Measurements from ENCODE around the gene GPC6.

GPC6 gene

DNA sequence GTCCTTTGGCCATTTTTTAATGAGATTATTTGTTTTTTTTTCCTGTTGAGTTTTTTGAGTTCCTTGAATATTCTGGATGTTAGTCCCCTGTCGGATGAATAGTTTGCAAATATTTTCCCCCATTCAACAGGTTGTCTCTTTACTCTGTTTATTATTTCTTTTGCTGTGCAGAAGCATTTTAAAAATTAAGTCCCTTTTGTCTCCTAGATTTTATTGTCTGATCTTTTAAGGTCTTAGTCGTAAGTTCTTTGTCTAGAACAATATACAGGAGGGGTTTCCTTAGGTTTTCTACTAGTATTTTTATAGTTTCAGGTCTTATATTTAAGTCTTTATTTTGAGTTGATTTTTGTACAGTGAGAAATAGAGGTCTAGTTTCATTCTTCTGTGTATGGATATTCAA lies 284.4 kb downstream of the GPC6 start:
- Histone ChIP-seq H3K36me3 (ENCODE audit: insufficient read depth, low read length) (no peaks in the 10 kb centered on the region), H4K20me1 (ENCODE audit: insufficient read depth, low read length) (no peaks in the 10 kb centered on the region), H3K79me2 (ENCODE audit: insufficient read depth, low read length) (no peaks in the 10 kb centered on the region), H3K27me3 (ENCODE audit: insufficient read depth, low read length) (no peaks in the 10 kb centered on the region), H3K4me3 (ENCODE audit: low read depth, low read length, poor library complexity, severe bottlenecking) (no peak overlapping the region), H3K9me3 (ENCODE audit: low read length) (peaks cover 3% of the 10 kb centered on the region; the same call in 1 of the 2 replicates), H3F3A (ENCODE audit: insufficient read depth, low read length) (no peaks in the 10 kb centered on the region), H3K4me2 (ENCODE audit: low read length) (no peak overlapping the region), H3K4me1 (ENCODE audit: insufficient read depth, low read length, severe bottlenecking) (no peaks in the 10 kb centered on the region), H3K27ac (ENCODE audit: low read depth, low read length, poor library complexity, severe bottlenecking) (no peak overlapping the region), H3K9me2 (ENCODE audit: low read depth, low read length) (no peaks in the 10 kb centered on the region), H2AFZ (ENCODE audit: low read length) (no peak overlapping the region), H3K9ac (ENCODE audit: low read length) (no peak overlapping the region)
- TF ChIP-seq, protein P1, sequence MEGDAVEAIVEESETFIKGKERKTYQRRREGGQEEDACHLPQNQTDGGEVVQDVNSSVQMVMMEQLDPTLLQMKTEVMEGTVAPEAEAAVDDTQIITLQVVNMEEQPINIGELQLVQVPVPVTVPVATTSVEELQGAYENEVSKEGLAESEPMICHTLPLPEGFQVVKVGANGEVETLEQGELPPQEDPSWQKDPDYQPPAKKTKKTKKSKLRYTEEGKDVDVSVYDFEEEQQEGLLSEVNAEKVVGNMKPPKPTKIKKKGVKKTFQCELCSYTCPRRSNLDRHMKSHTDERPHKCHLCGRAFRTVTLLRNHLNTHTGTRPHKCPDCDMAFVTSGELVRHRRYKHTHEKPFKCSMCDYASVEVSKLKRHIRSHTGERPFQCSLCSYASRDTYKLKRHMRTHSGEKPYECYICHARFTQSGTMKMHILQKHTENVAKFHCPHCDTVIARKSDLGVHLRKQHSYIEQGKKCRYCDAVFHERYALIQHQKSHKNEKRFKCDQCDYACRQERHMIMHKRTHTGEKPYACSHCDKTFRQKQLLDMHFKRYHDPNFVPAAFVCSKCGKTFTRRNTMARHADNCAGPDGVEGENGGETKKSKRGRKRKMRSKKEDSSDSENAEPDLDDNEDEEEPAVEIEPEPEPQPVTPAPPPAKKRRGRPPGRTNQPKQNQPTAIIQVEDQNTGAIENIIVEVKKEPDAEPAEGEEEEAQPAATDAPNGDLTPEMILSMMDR (IDR thresholded peaks at IDR 0.05; ENCODE audit: low read length), result no peak
- no peak for TF ChIP-seq EZH2 (IDR thresholded peaks at IDR 0.05; ENCODE audit: borderline replicate concordance, low read length)

- no peaks in the 10 kb centered on the region for H3F3A ChIP-seq (ENCODE audit: insufficient read depth, low read length)
- H3K27me3 ChIP-seq (ENCODE audit: insufficient read depth, low read length), result no peaks in the 10 kb centered on the region
- no peaks in the 10 kb centered on the region for H3K79me2 ChIP-seq (ENCODE audit: insufficient read depth, low read length)
- no peaks in the 10 kb centered on the region for H3K9me2 ChIP-seq (ENCODE audit: low read depth, low read length)
- no peak for TF ChIP-seq EZH2 (IDR thresholded peaks at IDR 0.05; ENCODE audit: borderline replicate concordance, low read length)
- TF ChIP-seq, protein P1 (IDR thresholded peaks at IDR 0.05; ENCODE audit: low read length), result no peak
- H3K27ac ChIP-seq (ENCODE audit: low read depth, low read length, poor library complexity, severe bottlenecking), result no peak overlapping the region
- no peaks in the 10 kb centered on the region for H4K20me1 ChIP-seq (ENCODE audit: insufficient read depth, low read length)
- no peak overlapping the region for H3K4me2 ChIP-seq (ENCODE audit: low read length)
- no peak overlapping the region for H3K9ac ChIP-seq (ENCODE audit: low read length)
- H3K36me3 ChIP-seq (ENCODE audit: insufficient read depth, low read length), result no peaks in the 10 kb centered on the region
- H3K4me3 ChIP-seq (ENCODE audit: low read depth, low read length, poor library complexity, severe bottlenecking), result no peak overlapping the region
- H3K9me3 ChIP-seq (ENCODE audit: low read length), result no peaks in the 10 kb centered on the region
- H3K4me1 ChIP-seq (ENCODE audit: insufficient read depth, low read length, severe bottlenecking), result no peaks in the 10 kb centered on the region
- no peak overlapping the region for H2AFZ ChIP-seq (ENCODE audit: low read length)
These were observed 288.7 kb downstream of the GPC6 start for GRCh38 chr13:93515267-93515666.

DNA sequence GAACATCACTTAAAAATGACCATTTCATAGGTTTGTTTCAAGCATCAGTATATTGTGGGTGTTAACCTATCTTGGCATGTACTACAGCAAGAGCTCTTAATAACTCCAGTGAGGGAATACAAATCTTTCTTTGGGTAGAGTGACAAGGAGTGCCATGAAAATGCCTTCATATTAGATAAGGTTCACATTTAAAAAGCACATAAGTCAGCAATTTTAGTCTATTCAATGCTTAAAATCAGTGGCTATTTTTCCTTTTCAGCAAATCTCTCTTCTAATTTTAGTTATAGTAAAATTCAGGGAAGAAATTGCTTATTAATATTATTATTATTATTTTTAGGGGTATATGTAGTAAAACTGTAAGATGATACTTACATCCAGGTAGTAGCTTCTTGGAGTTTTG lies 291.1 kb downstream of the GPC6 start:
- no peak overlapping the region for H3K9ac ChIP-seq (ENCODE audit: low read length)
- H3K4me1 ChIP-seq (ENCODE audit: insufficient read depth, low read length, severe bottlenecking), result no peaks in the 10 kb centered on the region
- no peaks in the 10 kb centered on the region for H3K79me2 ChIP-seq (ENCODE audit: insufficient read depth, low read length)
- no peaks in the 10 kb centered on the region for H3K36me3 ChIP-seq (ENCODE audit: insufficient read depth, low read length)
- no peaks in the 10 kb centered on the region for H3K27me3 ChIP-seq (ENCODE audit: insufficient read depth, low read length)
- H3K4me2 ChIP-seq (ENCODE audit: low read length), result no peak overlapping the region
- no peaks in the 10 kb centered on the region for H3K9me3 ChIP-seq (ENCODE audit: low read length)
- no peaks in the 10 kb centered on the region for H3F3A ChIP-seq (ENCODE audit: insufficient read depth, low read length)
- H3K9me2 ChIP-seq (ENCODE audit: low read depth, low read length), result no peaks in the 10 kb centered on the region
- TF ChIP-seq, protein P1 (IDR thresholded peaks at IDR 0.05; ENCODE audit: low read length), result no peak
- TF ChIP-seq EZH2 (IDR thresholded peaks at IDR 0.05; ENCODE audit: borderline replicate concordance, low read length), result no peak
- H3K27ac ChIP-seq (ENCODE audit: low read depth, low read length, poor library complexity, severe bottlenecking), result no peak overlapping the region
- no peak overlapping the region for H2AFZ ChIP-seq (ENCODE audit: low read length)
- no peak overlapping the region for H3K4me3 ChIP-seq (ENCODE audit: low read depth, low read length, poor library complexity, severe bottlenecking)
- no peaks in the 10 kb centered on the region for H4K20me1 ChIP-seq (ENCODE audit: insufficient read depth, low read length)

All from OCI-LY1 (cell line).